Activated T-cell treated with anti-CD3 and anti-CD28 coated beads, Interleukin-2, amount 50 U/mL, for 4 hours (primary cell): ENCODE data around the gene USP33. TPM values are rescaled to one million over a fixed set of nuclear protein-coding genes. Genes with fewer than 3 reads are reported as not detected.

Experiments used
- total RNA-seq, 3 donors: library from RNA; stranded (reverse); gene quantifications; one replicate each; pipeline ENCODE4 v1.2.1, GENCODE V29; 2021

The USP33 gene
- total RNA-seq, 3 donors from 2014 or later = 30.2 to 38.1 (median 32.1) TPM

Other genes starting within 250 kb of the USP33 start
- gene ZZZ3, start 77.2 kb downstream of the USP33 start, total RNA-seq = 10 to 100 TPM; 54.4 to 56.1 (median 55.8) TPM
- gene MIGA1, start 19.8 kb upstream of the USP33 start, total RNA-seq = 1 to 10 TPM; 6.4 to 8.2 (median 6.8) TPM
- gene NEXN, start 128.8 kb upstream of the USP33 start, total RNA-seq = under 1 TPM; 0.32 to 0.60 (median 0.40) TPM
- gene FUBP1, start 219.2 kb upstream of the USP33 start, total RNA-seq = 100 to 1,000 TPM; 262 to 285 (median 277) TPM
- 1 to 10 TPM; 5.4 to 6.6 (median 5.5) TPM for gene DNAJB4, start 245.1 kb upstream of the USP33 start, total RNA-seq